Measurements from ENCODE around the gene ZP3.
"Not testable (repeated sequence)": the region's sequence is repeated elsewhere in the genome, so short reads cannot be mapped to it uniquely, and the experiment has no call there.

ZP3 gene

GRCh38 chr7:76443846-76444245 is 19.1 kb downstream of the ZP3 start:
- not testable (repeated sequence) for DNase-seq

- DNase-seq, result peak; percentile 54
These were observed 20.8 kb downstream of the ZP3 start for GRCh38 chr7:76445577-76446008.

- DNase-seq, result not testable (repeated sequence)
These were observed 32.3 kb downstream of the ZP3 start for GRCh38 chr7:76457017-76457416.

- DNase-seq, result not testable (repeated sequence)
These were observed 33.8 kb downstream of the ZP3 start for GRCh38 chr7:76458504-76458903.

GRCh38 chr7:76460767-76461166 is 36.0 kb downstream of the ZP3 start:
- DNase-seq, result not testable (repeated sequence)

GRCh38 chr7:76461464-76462101 is 36.8 kb downstream of the ZP3 start, which contains the start of gene DTX2:
Gene DTX2 (plus strand): TSS chr7:76461709. CDS start chr7:76480510, 18,801 bp downstream.
- not testable (repeated sequence) for DNase-seq

- not testable (repeated sequence) for DNase-seq
These were observed 37.6 kb downstream of the ZP3 start for GRCh38 chr7:76462271-76462882.

- DNase-seq, result not testable (repeated sequence)
These were observed 40.2 kb downstream of the ZP3 start for GRCh38 chr7:76464959-76465358.

- not testable (repeated sequence) for DNase-seq
These were observed 41.2 kb downstream of the ZP3 start for GRCh38 chr7:76465950-76466349.

- not testable (repeated sequence) for DNase-seq
These were observed 43.1 kb downstream of the ZP3 start for GRCh38 chr7:76467743-76468404.

GRCh38 chr7:76471556-76472221 is 46.9 kb downstream of the ZP3 start:
- not testable (repeated sequence) for DNase-seq

- not testable (repeated sequence) for DNase-seq
These were observed 48.3 kb downstream of the ZP3 start for GRCh38 chr7:76473097-76473496.

GRCh38 chr7:76476280-76476679 is 51.5 kb downstream of the ZP3 start:
- not testable (repeated sequence) for DNase-seq

GRCh38 chr7:76476742-76477474 is 52.2 kb downstream of the ZP3 start:
- DNase-seq, result not testable (repeated sequence)

GRCh38 chr7:76479628-76480027 is 54.9 kb downstream of the ZP3 start:
- DNase-seq, result not testable (repeated sequence)

- not testable (repeated sequence) for DNase-seq
These were observed 55.9 kb downstream of the ZP3 start for GRCh38 chr7:76480403-76481253.

GRCh38 chr7:76482660-76483059 is 57.9 kb downstream of the ZP3 start:
- DNase-seq, result not testable (repeated sequence)

GRCh38 chr7:76483081-76483480 is 58.3 kb downstream of the ZP3 start:
- DNase-seq, result not testable (repeated sequence)

GRCh38 chr7:76484456-76484855 is 59.7 kb downstream of the ZP3 start:
- not testable (repeated sequence) for DNase-seq

GRCh38 chr7:76485822-76486610 is 61.3 kb downstream of the ZP3 start:
- DNase-seq, result not testable (repeated sequence)

GRCh38 chr7:76486618-76487017 is 61.9 kb downstream of the ZP3 start:
- DNase-seq, result not testable (repeated sequence)

Data from hematopoietic multipotent progenitor cell treated with erythropoietin and hydrocortisone succinate and interleukin-3 and kit ligand, for 6 days (in vitro differentiated cells).